ENCODE results near the gene HSD11B1L.

GRCh38 chr19:5682107-5682482 is 1.3 kb downstream of the HSD11B1L start:
- TF ChIP-seq CTCF (IDR thresholded peaks at IDR 0.05; ENCODE audit: insufficient read depth, low read depth, low read length) = no peak
- no peak for TF ChIP-seq EZH2 (IDR thresholded peaks at IDR 0.05; ENCODE audit: insufficient read depth, low read length)

Measured in astrocyte (in vitro differentiated cells and primary cell).